Fibroblast of villous mesenchyme (primary cell): ENCODE measurements around the gene TYRP1. TPM values are rescaled to one million over a fixed set of nuclear protein-coding genes. Genes with fewer than 3 reads are reported as not detected.

Experiments
- DNase-seq: peaks from one replicate; pipeline ENCODE4 v3.0.0-alpha.2; 2010; ENCODE audit warnings: low read depth
- H3K4me3 ChIP-seq: 2 replicates; pipeline ENCODE4 v1.5.1; 2011; ENCODE audit warnings: low read depth, mild to moderate bottlenecking, low read length
- total RNA-seq: library from RNA; depleted of rRNA; stranded (reverse); fragments of >200 nt; gene quantifications from 2 replicates; pipeline ENCODE4 v1.2.3, GENCODE V29; 2012
- TF ChIP-seq, protein P1 (sequence below): IDR thresholded peaks from 2 replicates; pipeline ENCODE4 v1.5.1; 2012; ENCODE audit warnings: low read depth, mild to moderate bottlenecking, low read length; ENCODE audit not compliant: insufficient read depth

TYRP1 gene
- total RNA-seq, 1 donor: 0.43 TPM

DNA sequence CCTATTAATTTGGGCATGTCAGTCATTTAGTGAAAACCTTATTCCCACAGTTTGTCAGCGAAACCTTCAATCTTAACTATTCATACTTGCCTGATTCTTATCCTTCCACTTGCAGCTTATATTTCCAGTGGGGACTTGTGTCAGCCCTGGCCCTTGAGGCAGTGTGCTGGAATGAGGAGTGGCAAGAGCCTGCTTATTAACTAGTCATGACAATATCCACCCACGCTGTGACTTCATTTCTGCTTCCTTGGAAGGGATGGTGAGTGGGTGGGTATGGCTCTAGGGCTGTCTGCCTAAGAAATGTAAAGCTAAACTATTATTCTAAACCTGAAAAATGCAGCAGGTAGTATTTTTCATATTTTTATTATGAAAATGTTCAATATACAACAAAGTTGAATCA lies 47.7 kb downstream of the TYRP1 start:
- no peak overlapping the region for H3K4me3 ChIP-seq
- TF ChIP-seq, protein P1, sequence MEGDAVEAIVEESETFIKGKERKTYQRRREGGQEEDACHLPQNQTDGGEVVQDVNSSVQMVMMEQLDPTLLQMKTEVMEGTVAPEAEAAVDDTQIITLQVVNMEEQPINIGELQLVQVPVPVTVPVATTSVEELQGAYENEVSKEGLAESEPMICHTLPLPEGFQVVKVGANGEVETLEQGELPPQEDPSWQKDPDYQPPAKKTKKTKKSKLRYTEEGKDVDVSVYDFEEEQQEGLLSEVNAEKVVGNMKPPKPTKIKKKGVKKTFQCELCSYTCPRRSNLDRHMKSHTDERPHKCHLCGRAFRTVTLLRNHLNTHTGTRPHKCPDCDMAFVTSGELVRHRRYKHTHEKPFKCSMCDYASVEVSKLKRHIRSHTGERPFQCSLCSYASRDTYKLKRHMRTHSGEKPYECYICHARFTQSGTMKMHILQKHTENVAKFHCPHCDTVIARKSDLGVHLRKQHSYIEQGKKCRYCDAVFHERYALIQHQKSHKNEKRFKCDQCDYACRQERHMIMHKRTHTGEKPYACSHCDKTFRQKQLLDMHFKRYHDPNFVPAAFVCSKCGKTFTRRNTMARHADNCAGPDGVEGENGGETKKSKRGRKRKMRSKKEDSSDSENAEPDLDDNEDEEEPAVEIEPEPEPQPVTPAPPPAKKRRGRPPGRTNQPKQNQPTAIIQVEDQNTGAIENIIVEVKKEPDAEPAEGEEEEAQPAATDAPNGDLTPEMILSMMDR: no peak
- no peak for DNase-seq

DNA sequence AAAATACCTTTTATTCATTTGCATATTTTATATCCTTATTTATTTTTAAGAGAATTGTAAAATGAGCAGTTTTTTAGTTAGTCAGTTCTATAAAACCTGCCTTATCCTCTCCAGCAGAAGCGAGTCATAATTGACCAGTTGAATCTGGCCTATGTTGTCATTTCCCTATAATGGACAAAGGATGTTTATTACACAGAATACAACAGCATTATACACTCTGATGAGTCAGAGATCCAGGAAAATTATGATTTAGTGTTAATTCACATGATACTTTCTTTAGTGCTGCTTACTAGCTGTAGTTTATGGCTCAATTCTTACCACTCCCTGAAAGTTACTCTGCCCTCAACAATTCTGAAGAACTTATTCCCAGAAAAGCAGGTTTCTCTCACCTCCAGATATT lies 54.8 kb downstream of the TYRP1 start:
- H3K4me3 ChIP-seq: no peak overlapping the region
- TF ChIP-seq, protein P1: no peak
- DNase-seq: no peak

DNA sequence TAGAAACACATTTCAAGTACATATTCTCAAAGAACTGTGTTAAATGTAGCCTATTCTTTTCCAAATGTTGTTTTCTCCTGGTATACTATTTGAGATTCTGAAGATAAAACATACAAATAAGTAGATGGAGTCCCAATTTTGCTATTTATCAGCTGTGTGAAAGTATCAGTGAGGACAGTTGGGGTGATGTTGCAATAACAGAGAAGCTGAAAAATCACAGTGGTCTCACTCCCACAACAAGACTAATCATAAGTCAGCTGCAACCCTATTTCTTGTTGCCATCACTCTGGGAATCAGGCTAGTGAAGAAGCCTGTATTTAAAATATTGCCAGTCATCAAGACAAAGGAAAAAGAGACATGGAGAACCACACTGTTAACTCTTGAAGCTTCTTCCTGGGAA lies 55.8 kb downstream of the TYRP1 start:
- TF ChIP-seq, protein P1: no peak
- no peak for DNase-seq
- H3K4me3 ChIP-seq: no peak overlapping the region

DNA sequence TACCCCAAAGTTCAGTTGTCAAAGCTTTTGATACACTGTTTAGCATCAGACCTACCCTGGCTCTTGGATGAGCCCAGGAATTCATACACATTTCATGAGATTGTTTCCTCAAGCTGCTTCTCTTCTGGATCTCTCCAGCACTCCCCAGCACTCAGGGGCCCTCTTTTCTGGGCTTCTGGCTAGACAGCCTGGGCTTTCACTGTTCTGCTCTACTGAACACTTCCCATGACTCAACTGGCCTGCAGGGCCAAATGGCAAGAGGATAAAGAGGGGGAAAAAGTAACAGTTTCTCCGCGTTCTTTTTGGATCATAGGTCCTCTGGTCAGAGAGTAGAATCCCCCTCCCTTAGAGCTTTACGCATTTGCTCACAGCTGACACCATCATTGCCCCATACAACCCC lies 60.7 kb downstream of the TYRP1 start:
- no peak overlapping the region for H3K4me3 ChIP-seq
- no peak for DNase-seq
- TF ChIP-seq, protein P1: no peak

DNA sequence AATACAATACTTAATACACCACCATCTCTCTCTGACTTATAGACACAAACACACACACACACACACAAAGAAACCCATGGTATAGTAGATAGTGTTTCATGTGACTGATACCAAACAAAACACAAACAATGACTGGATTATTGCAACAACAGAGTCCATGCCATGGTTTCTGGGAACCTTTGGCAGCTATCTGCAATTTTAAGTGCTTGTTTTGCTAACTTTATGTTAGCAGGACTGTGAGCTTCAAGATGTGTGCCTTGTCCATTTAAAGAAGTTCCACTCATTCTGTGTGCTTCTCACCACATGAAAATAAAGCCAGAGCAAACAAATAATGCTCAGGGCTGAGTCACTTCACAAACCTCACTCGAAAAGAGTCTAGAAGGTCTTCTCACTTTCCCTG lies 66.6 kb downstream of the TYRP1 start:
- DNase-seq: peak; percentile 75
- no peak overlapping the region for H3K4me3 ChIP-seq
- TF ChIP-seq, protein P1: no peak

Other genes starting within 250 kb of the TYRP1 start
- gene LURAP1L, start 81.6 kb downstream of the TYRP1 start, total RNA-seq: 38.0 and 49.0 TPM in 2 replicates